ENCODE measurements around the gene ABHD4. TPM values are rescaled to one million over a fixed set of nuclear protein-coding genes. Genes with fewer than 3 reads are reported as not detected.

Gene ABHD4
- total and polyA plus RNA-seq, 10 of the 15 experiments (the other 5 are each of a cell fraction or from before 2014, with no cell fraction given) = 5.4 to 28.7 (median 10.8) TPM

- H3K4me1 ChIP-seq (ENCODE audit: control insufficient read depth, insufficient read depth, low read length) = no peaks in the 10 kb centered on the region
- in situ Hi-C loops (cut with MboI) (no loop called here), intact Hi-C loops (cut with micrococcal nuclease; ENCODE audit: unreplicated experiment) (no loop called here)
- no peaks in the 10 kb centered on the region for H4K20me1 ChIP-seq (ENCODE audit: control insufficient read depth, insufficient read depth)
- FAIRE-seq = no peak
- SMC1A ChIA-PET (ENCODE audit: uncharacterized antibody, unreplicated experiment) = no interaction called here
- no peaks in the 10 kb centered on the region for H3K79me2 ChIP-seq (ENCODE audit: control insufficient read depth, insufficient read depth, low read length)
- no TSS peak for BruUV-seq (replicated peaks)
- no peaks in the 10 kb centered on the region for H3K36me3 ChIP-seq (ENCODE audit: control insufficient read depth in 2 of 2, insufficient read depth in 2 of 2, low read length in 1 of 2)
- POLR2A ChIA-PET = interaction anchor here (0.5 kb wide), 1 partner anchor 277 kb away, joined by 3 read pairs; no protein-coding TSS in a partner anchor
- RAD21 ChIA-PET (ENCODE audit: unreplicated experiment) = no interaction called here
- no peak for ATAC-seq
- DNase-seq (ENCODE audit: low read depth, low spot score) = no peak
- no peak overlapping the region for H3K4me3 ChIP-seq
- H2AFZ ChIP-seq (ENCODE audit: control insufficient read depth, low read depth, low read length) = no peak overlapping the region
- no peaks in the 10 kb centered on the region; the same call in 2 of the 3 replicates for H3K9me3 ChIP-seq (replicated peaks; ENCODE audit: control insufficient read depth, insufficient read depth, low read length)
- 32% methylated on average over 2 of the region's 2 CpGs for WGBS (ENCODE audit: insufficient coverage, insufficient replicate concordance, low lambda C conversion rate, missing lambda C conversion rate)
- no peak overlapping the region for H3K4me2 ChIP-seq (ENCODE audit: control insufficient read depth, insufficient read depth)
- TF ChIP-seq ZNF687 (IDR thresholded peaks at IDR 0.05) (no peak), BRCA1 (IDR thresholded peaks at IDR 0.05; ENCODE audit: low read depth, low read length) (no peak), MTA3 (IDR thresholded peaks at IDR 0.05; ENCODE audit: borderline replicate concordance, low read length) (no peak), TBL1XR1 (IDR thresholded peaks at IDR 0.05; ENCODE audit: low read depth, low read length) (no peak), HDAC2 (IDR thresholded peaks at IDR 0.05) (no peak), POLR2AphosphoS2 (IDR thresholded peaks at IDR 0.05; ENCODE audit: low read depth, low read length) (no peak), ZSCAN29 (IDR thresholded peaks at IDR 0.05) (no peak), PRDM15 (CRISPR knock-in tag; IDR thresholded peaks at IDR 0.05) (no peak), EED (IDR thresholded peaks at IDR 0.05; ENCODE audit: low read depth) (no peak), ZBTB33 (IDR thresholded peaks at IDR 0.05) (no peak), FOS (IDR thresholded peaks at IDR 0.05; ENCODE audit: borderline replicate concordance, extremely low read depth, insufficient read length) (no peak), NFXL1 (IDR thresholded peaks at IDR 0.05; ENCODE audit: borderline replicate concordance) (no peak), RELA (IDR thresholded peaks at IDR 0.05; ENCODE audit: borderline replicate concordance, partially characterized antibody) (no peak)
- no peak overlapping the region for H3K9ac ChIP-seq (ENCODE audit: control insufficient read depth, insufficient read depth, low read length)
- CTCF ChIA-PET = interaction anchor here (1.2 kb wide), 1 partner anchor 32 kb away, joined by 3 read pairs; no protein-coding TSS in a partner anchor
- no peak overlapping the region for H3K27ac ChIP-seq (ENCODE audit: control insufficient read depth, insufficient read depth)
- no peaks in the 10 kb centered on the region; a peak in 1 of 4 replicates for H3K27me3 ChIP-seq (replicated peaks in 1 of 2; ENCODE audit: control insufficient read depth in 2 of 2, insufficient read depth in 2 of 2, low read length in 1 of 2)
These were observed 32.4 kb downstream of the ABHD4 start for GRCh38 chr14:22630486-22630885.
